C4-2B (cell line): ENCODE measurements around the gene SH3BP2.
"Not testable (repeated sequence)": the region's sequence is repeated elsewhere in the genome, so short reads cannot be mapped to it uniquely, and the experiment has no call there.

ENCODE experiments used
- H3K27ac ChIP-seq: fragments of 450-650 bp; 2 replicates; pipeline ENCODE4 v1.5.1; 2017
- CTCF ChIP-seq: fragments of 450-650 bp; conservative IDR thresholded peaks from 2 replicates; pipeline ENCODE4 v1.5.1; 2017; ENCODE audit warnings: mild to moderate bottlenecking
- ZFX ChIP-seq: fragments of 450-650 bp; IDR thresholded peaks from 2 replicates; pipeline ENCODE4 v1.6.1; 2017

Gene SH3BP2

GRCh38 chr4:2756691-2757350 lies 36.1 kb upstream of the SH3BP2 start:
- TF ChIP-seq ZFX = no peak
- TF ChIP-seq CTCF = no peak

GRCh38 chr4:2757426-2757825 lies 35.5 kb upstream of the SH3BP2 start:
- TF ChIP-seq CTCF (no peak), ZFX (no peak)
- H3K27ac ChIP-seq = no peak overlapping the region

More at GRCh38 chr4:2756691-2757350, 36.1 kb upstream of the SH3BP2 start:
- peak overlapping the region; percentile 84; the same call in 1 of the 2 replicates for H3K27ac ChIP-seq

- H3K27ac ChIP-seq = no peak overlapping the region
- TF ChIP-seq CTCF = no peak
- no peak for TF ChIP-seq ZFX
Observed at GRCh38 chr4:2761035-2761923, 31.6 kb upstream of the SH3BP2 start.

- TF ChIP-seq CTCF = no peak
- TF ChIP-seq ZFX = no peak
- H3K27ac ChIP-seq = no peak overlapping the region
Observed at GRCh38 chr4:2762048-2762447, 30.8 kb upstream of the SH3BP2 start.

GRCh38 chr4:2762486-2763370 lies 30.2 kb upstream of the SH3BP2 start:
- not testable (repeated sequence) for H3K27ac ChIP-seq

GRCh38 chr4:2763511-2763967 lies 29.3 kb upstream of the SH3BP2 start:
- TF ChIP-seq CTCF (no peak), ZFX (no peak)
- H3K27ac ChIP-seq = no peak overlapping the region

GRCh38 chr4:2765832-2766526 lies 26.9 kb upstream of the SH3BP2 start:
- TF ChIP-seq ZFX (no peak), CTCF (no peak)
- H3K27ac ChIP-seq = no peak overlapping the region
